NT2/D1 (cell line): ENCODE measurements around the gene PKLR.
A peak's percentile ranks its signal among the peaks of the same experiment; 100 is the strongest.

Source experiments
- DNase-seq: peaks from one replicate; pipeline ENCODE4 v3.0.0-alpha.2; 2011; ENCODE audit warnings: low read depth, low spot score
- H3K27me3 ChIP-seq: 2 replicates; pipeline ENCODE4 v1.6.0; 2011; ENCODE audit warnings: mild to moderate bottlenecking; ENCODE audit not compliant: insufficient read length, insufficient read depth
- H3K36me3 ChIP-seq: 2 replicates; pipeline ENCODE4 v1.6.1; 2011; ENCODE audit warnings: mild to moderate bottlenecking, low read length, mixed read lengths; ENCODE audit not compliant: insufficient read depth, insufficient read length
- H3K4me1 ChIP-seq: 2 replicates; pipeline ENCODE4 v1.5.1; 2011; ENCODE audit not compliant: insufficient read depth, insufficient read length
- H3K4me3 ChIP-seq: 2 replicates; pipeline ENCODE4 v1.5.1; 2011; ENCODE audit warnings: low read depth; ENCODE audit not compliant: insufficient read length
- H3K9ac ChIP-seq: 2 replicates; pipeline ENCODE4 v1.6.0; 2011; ENCODE audit warnings: low read depth; ENCODE audit not compliant: insufficient read length
- H3K9me3 ChIP-seq: 2 replicates; pipeline ENCODE4 v1.5.1; 2011; ENCODE audit warnings: mild to moderate bottlenecking, low read length; ENCODE audit not compliant: insufficient read depth
- SUZ12 ChIP-seq: IDR thresholded peaks from 2 replicates; pipeline ENCODE4 v1.6.1; 2011; ENCODE audit not compliant: insufficient read length, insufficient read depth; ENCODE audit errors: extremely low read depth
- YY1 ChIP-seq: IDR thresholded peaks from 2 replicates; pipeline ENCODE4 v1.6.1; 2011; ENCODE audit not compliant: insufficient read length, insufficient read depth
- ZNF274 ChIP-seq: IDR thresholded peaks from 2 replicates; pipeline ENCODE4 v1.6.1; 2011; ENCODE audit warnings: mild to moderate bottlenecking, low read depth, low read length

PKLR gene

DNA sequence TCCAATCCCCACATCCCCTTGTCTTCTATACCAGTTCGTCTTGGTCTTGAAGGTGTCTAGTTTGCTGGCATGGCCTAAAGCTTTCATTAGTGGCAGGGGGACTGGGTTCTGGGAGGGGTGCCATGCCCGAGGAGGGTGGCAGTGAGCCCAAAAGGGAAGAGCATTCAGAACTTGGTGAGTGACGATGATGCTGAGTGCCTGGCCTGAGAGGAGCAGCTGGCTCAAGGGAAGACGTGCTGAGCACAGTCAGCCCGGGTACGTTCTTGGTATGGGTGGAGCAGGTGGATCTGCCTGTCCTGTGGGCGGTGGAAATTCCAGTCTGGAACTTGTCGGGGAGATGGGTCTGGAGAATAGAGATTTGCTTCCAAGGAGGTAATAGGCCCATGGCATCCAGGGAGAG is 12.0 kb upstream of the PKLR start:
- Histone ChIP-seq H3K36me3 (peaks cover 75% of the 10 kb centered on the region), H3K4me3 (no peak overlapping the region), H3K4me1 (peaks cover 5% of the 10 kb centered on the region), H3K27me3 (no peaks in the 10 kb centered on the region), H3K9me3 (no peaks in the 10 kb centered on the region), H3K9ac (no peak overlapping the region)
- no peak for TF ChIP-seq SUZ12
- TF ChIP-seq YY1, result no peak
- DNase-seq, result no peak

- Histone ChIP-seq H3K9me3 (no peaks in the 10 kb centered on the region), H3K9ac (peak overlapping the region; percentile 99), H3K36me3 (peaks cover 48% of the 10 kb centered on the region), H3K27me3 (no peaks in the 10 kb centered on the region), H3K4me3 (peak overlapping the region; percentile 99), H3K4me1 (peaks cover 8% of the 10 kb centered on the region)
- no peak for DNase-seq
- TF ChIP-seq SUZ12, result no peak
- no peak for TF ChIP-seq YY1
- no peak for TF ChIP-seq ZNF274
Measured at GRCh38 chr1:155309423-155310021, 8.3 kb upstream of the PKLR start.

- no peak for TF ChIP-seq SUZ12
- peak; percentile 3 for TF ChIP-seq YY1
- peaks cover 41% of the 10 kb centered on the region for H3K36me3 ChIP-seq
- peak within 1 kb of the TSS; percentile 99 for H3K4me3 ChIP-seq
- no peaks in the 10 kb centered on the region for H3K9me3 ChIP-seq
- H3K4me1 ChIP-seq, result peaks cover 8% of the 10 kb centered on the region
- no peaks in the 10 kb centered on the region for H3K27me3 ChIP-seq
- peak; percentile 100 for DNase-seq
- peak within 1 kb of the TSS; percentile 99 for H3K9ac ChIP-seq
Measured at GRCh38 chr1:155308493-155309422, 7.5 kb upstream of the PKLR start, which contains the start of gene FDPS. FDPS (plus strand) TSS chr1:155308866; CDS start chr1:155309790, 924 bp downstream.

- TF ChIP-seq YY1 (no peak), ZNF274 (no peak), SUZ12 (no peak)
- no peak overlapping the region for H3K4me3 ChIP-seq
- peaks cover 8% of the 10 kb centered on the region for H3K4me1 ChIP-seq
- H3K27me3 ChIP-seq, result no peaks in the 10 kb centered on the region
- no peaks in the 10 kb centered on the region for H3K9me3 ChIP-seq
- peaks cover 27% of the 10 kb centered on the region for H3K36me3 ChIP-seq
- peak; percentile 51 for DNase-seq
- peak overlapping the region; percentile 66 for H3K9ac ChIP-seq
Measured at GRCh38 chr1:155307247-155307740, 6.1 kb upstream of the PKLR start.

DNA sequence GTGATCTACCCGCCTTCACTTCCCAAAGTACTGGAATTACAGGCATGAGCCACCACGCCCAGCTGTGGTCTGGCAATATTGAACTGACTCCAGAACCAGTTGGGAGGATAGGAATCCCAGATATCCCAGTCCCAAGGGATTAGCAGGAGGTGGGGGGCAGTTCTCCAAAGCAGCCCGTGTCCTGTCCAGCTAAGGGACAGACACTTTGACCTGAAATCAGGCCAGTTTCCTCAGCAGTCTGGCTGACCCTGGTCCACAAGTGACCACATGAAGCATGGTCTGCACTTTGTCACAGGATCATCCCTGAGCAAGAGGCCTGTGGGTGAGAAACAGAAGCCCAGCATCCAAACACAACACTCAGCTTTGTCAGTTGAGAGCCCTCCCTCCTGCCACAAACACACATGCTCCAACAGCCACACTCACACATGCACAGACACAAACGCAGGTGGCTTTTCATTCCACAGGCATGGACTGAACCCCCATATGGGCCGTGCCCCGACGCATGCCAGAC is 4.7 kb upstream of the PKLR start:
- Histone ChIP-seq H3K36me3 (peaks cover 15% of the 10 kb centered on the region), H3K27me3 (no peaks in the 10 kb centered on the region), H3K9me3 (no peaks in the 10 kb centered on the region), H3K4me1 (peaks cover 10% of the 10 kb centered on the region), H3K4me3 (no peak overlapping the region), H3K9ac (peak overlapping the region; percentile 22)
- DNase-seq, result no peak
- TF ChIP-seq ZNF274 (no peak), YY1 (no peak)

- no peak overlapping the region for H3K9ac ChIP-seq
- no peaks in the 10 kb centered on the region for H3K9me3 ChIP-seq
- TF ChIP-seq ZNF274 (no peak), YY1 (no peak), SUZ12 (no peak)
- DNase-seq, result no peak
- H3K27me3 ChIP-seq, result no peaks in the 10 kb centered on the region
- peaks cover 1% of the 10 kb centered on the region for H3K36me3 ChIP-seq
- H3K4me1 ChIP-seq, result peaks cover 7% of the 10 kb centered on the region
- H3K4me3 ChIP-seq, result no peak overlapping the region
Measured at GRCh38 chr1:155304558-155305063, 3.4 kb upstream of the PKLR start.
